Ectodermal cell (in vitro differentiated cells): ENCODE data around the gene RAD51B.

ENCODE experiments used
- H3K27ac ChIP-seq: 2 replicates; pipeline ENCODE4 v1.7.0; 2013; ENCODE audit warnings: mild to moderate bottlenecking, low read depth, low read length; ENCODE audit not compliant: insufficient read depth, poor library complexity, severe bottlenecking
- H3K27me3 ChIP-seq: 2 replicates; pipeline ENCODE4 v1.7.0; 2013; ENCODE audit warnings: mild to moderate bottlenecking, low read length; ENCODE audit not compliant: insufficient read depth, control insufficient read depth, poor library complexity, severe bottlenecking
- H3K36me3 ChIP-seq: one replicate; pipeline ENCODE4 v1.7.0; 2013; ENCODE audit warnings: low read length; ENCODE audit not compliant: control insufficient read depth, insufficient read depth
- H3K4me1 ChIP-seq: one replicate; pipeline ENCODE4 v1.7.0; 2013; ENCODE audit warnings: low read length; ENCODE audit not compliant: control insufficient read depth, insufficient read depth
- H3K4me3 ChIP-seq: 2 replicates; pipeline ENCODE4 v1.7.0; 2013; ENCODE audit warnings: low read depth, low read length, control low read depth; ENCODE audit not compliant: insufficient read depth
- H3K9me3 ChIP-seq: 2 replicates; pipeline ENCODE4 v1.7.0; 2013; ENCODE audit warnings: mild to moderate bottlenecking, low read length, moderate library complexity; ENCODE audit not compliant: control insufficient read depth
- WGBS, 2 experiments: methylation state at CpG; one replicate each; pipeline ENCODE4 v1.1.7; 2013; ENCODE audit warnings: missing lambda C conversion rate in 2 of 2; 5-methylcytosine and 5-hydroxymethylcytosine counted together

RAD51B gene

GRCh38 chr14:68458840-68459469 is 639.4 kb downstream of the RAD51B start:
- Histone ChIP-seq H3K27me3 (no peaks in the 10 kb centered on the region), H3K4me1 (peaks cover 14% of the 10 kb centered on the region), H3K36me3 (no peaks in the 10 kb centered on the region), H3K27ac (no peak overlapping the region), H3K9me3 (peaks cover 4% of the 10 kb centered on the region), H3K4me3 (no peak overlapping the region)
- WGBS, 2 experiments: 88% methylated on average over 5 of the region's 5 CpGs

- Histone ChIP-seq H3K27me3 (no peaks in the 10 kb centered on the region), H3K27ac (no peak overlapping the region), H3K9me3 (peaks cover 4% of the 10 kb centered on the region), H3K4me3 (no peak overlapping the region), H3K4me1 (peaks cover 14% of the 10 kb centered on the region), H3K36me3 (no peaks in the 10 kb centered on the region)
- 91 to 98% methylated on average over 5 of the region's 5 CpGs for WGBS, 2 experiments
Observed at GRCh38 chr14:68459480-68460136, 640.0 kb downstream of the RAD51B start.

DNA sequence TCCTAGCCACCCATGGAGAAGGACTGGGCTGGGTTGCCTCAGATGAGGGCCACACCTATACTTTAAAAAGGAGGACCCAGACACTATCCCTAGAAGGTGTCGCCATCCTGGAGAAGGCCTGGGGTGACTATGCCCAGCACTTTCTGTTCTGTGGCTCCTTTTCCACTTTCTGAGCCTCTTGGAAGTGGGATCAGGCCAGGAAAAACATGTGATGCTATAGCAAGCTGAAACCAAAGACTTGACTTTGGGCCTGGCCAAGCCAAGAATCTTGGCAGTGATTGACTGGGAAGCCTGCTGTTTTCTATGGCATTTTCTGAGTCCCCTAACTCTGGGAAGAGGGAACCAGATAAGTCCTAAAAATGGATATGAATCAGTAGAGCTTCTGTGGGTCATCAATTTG is 641.0 kb downstream of the RAD51B start:
- no peaks in the 10 kb centered on the region for H3K36me3 ChIP-seq
- WGBS, 2 experiments: 86 to 96% methylated on average over 1 of the region's 1 CpG
- no peaks in the 10 kb centered on the region for H3K27me3 ChIP-seq
- H3K4me1 ChIP-seq: peaks cover 14% of the 10 kb centered on the region
- H3K4me3 ChIP-seq: no peak overlapping the region
- H3K9me3 ChIP-seq: no peaks in the 10 kb centered on the region
- no peak overlapping the region for H3K27ac ChIP-seq

DNA sequence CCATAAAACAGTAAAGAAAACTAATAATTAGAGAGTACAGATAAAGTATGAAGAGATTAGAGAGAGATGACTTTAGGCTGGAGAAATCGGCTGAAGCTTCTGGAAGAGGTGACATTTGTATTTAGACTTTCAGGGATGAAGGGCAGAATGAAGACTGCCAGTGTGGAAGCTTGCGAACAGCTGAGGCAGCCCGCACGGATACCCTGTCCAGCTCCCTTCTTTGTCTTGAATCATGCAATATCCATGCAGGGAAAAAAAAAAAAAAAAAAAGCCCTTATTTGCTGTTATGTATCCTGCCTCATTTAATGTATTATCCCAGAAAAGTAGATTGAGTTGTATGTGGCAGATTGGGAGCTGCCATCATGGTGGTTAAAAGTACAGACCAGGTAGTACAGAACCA is 641.5 kb downstream of the RAD51B start:
- Histone ChIP-seq H3K27ac (no peak overlapping the region), H3K4me3 (no peak overlapping the region), H3K9me3 (no peaks in the 10 kb centered on the region), H3K36me3 (no peaks in the 10 kb centered on the region), H3K4me1 (peaks cover 14% of the 10 kb centered on the region), H3K27me3 (no peaks in the 10 kb centered on the region)
- WGBS, 2 experiments: 95 to 99% methylated on average over 4 of the region's 4 CpGs

DNA sequence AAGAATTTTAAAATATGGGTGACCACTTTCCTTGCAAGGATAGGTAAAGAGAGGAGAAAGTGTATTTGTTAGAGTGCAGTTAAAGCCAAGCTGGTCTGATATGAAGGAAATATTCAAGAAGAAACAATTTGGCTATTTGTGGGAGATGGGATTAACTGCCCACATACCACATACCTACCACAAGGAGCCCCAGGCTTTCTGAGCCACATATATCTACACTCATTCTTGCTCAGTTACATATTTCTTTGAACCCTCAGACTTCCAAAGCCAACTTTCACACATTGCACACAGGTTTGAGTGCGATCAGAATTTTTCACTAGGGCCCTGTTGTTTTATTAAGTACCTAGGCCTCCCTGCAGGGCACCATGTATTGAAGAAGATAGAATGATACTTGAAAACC is 643.1 kb downstream of the RAD51B start:
- Histone ChIP-seq H3K27me3 (no peaks in the 10 kb centered on the region), H3K27ac (no peak overlapping the region), H3K4me3 (no peak overlapping the region), H3K36me3 (no peaks in the 10 kb centered on the region), H3K4me1 (peaks cover 14% of the 10 kb centered on the region), H3K9me3 (no peaks in the 10 kb centered on the region)
- 67 to 94% methylated on average over 1 of the region's 1 CpG for WGBS, 2 experiments

- H3K4me1 ChIP-seq: peaks cover 15% of the 10 kb centered on the region
- H3K27me3 ChIP-seq: no peaks in the 10 kb centered on the region
- no peaks in the 10 kb centered on the region for H3K9me3 ChIP-seq
- H3K36me3 ChIP-seq: no peaks in the 10 kb centered on the region
- no peak overlapping the region for H3K27ac ChIP-seq
- no peak overlapping the region for H3K4me3 ChIP-seq
Observed at GRCh38 chr14:68463299-68463698, 643.7 kb downstream of the RAD51B start.

GRCh38 chr14:68463705-68464374 is 644.3 kb downstream of the RAD51B start:
- H3K9me3 ChIP-seq: no peaks in the 10 kb centered on the region
- no peaks in the 10 kb centered on the region for H3K27me3 ChIP-seq
- no peaks in the 10 kb centered on the region for H3K36me3 ChIP-seq
- H3K27ac ChIP-seq: no peak overlapping the region
- peaks cover 18% of the 10 kb centered on the region for H3K4me1 ChIP-seq
- no peak overlapping the region for H3K4me3 ChIP-seq

DNA sequence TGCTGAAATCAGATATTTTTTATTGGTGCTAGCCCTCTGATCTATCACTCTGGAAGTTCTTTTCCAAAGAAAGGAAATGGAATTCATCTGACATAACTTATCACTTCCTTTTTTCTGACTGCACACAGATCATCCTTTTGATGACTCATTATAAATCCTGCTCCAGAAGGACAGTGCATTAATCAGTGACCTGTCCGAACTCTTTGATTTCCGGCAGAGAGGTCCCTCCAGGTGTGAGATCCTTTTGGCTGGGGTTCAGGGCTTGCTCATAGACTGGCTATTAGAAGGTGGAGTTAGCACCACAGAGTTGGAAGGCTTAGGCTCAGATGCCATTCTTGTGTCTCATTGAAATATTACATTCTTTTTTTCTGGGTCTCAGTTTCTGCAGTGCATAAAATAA is 645.1 kb downstream of the RAD51B start:
- no peaks in the 10 kb centered on the region for H3K36me3 ChIP-seq
- H3K4me3 ChIP-seq: no peak overlapping the region
- no peak overlapping the region for H3K27ac ChIP-seq
- no peaks in the 10 kb centered on the region for H3K9me3 ChIP-seq
- H3K27me3 ChIP-seq: no peaks in the 10 kb centered on the region
- H3K4me1 ChIP-seq: peaks cover 19% of the 10 kb centered on the region
- 89 to 96% methylated on average over 2 of the region's 2 CpGs for WGBS, 2 experiments

DNA sequence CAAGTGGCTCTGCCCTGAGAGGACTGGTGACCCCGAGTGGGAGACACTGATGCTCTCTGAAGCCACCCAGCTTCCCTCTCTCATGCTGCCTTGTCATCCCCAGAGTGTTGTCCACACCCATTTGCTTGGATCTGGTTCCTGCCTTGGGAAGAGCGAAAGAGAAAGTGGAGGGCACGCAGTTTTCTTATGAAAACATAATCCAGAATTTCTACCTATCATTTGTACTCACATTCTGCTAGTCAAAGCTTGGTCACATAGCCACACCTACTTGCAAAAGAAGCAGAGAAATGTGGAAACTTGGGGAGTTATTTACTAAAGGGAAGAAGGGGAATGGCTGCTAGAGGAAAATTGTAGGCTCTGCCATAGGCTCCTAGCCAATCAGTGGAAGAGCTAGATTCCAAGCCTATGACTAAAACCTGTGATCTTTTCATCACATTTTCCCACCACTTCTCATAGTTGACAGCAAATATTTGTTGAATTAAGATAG is 647.0 kb downstream of the RAD51B start:
- no peaks in the 10 kb centered on the region for H3K9me3 ChIP-seq
- H3K27me3 ChIP-seq: no peaks in the 10 kb centered on the region
- H3K4me1 ChIP-seq: peaks cover 28% of the 10 kb centered on the region
- no peaks in the 10 kb centered on the region for H3K36me3 ChIP-seq
- no peak overlapping the region for H3K27ac ChIP-seq
- H3K4me3 ChIP-seq: no peak overlapping the region
- 91 to 94% methylated on average over 3 of the region's 3 CpGs for WGBS, 2 experiments

GRCh38 chr14:68467425-68467824 is 647.8 kb downstream of the RAD51B start:
- no peaks in the 10 kb centered on the region for H3K27me3 ChIP-seq
- no peaks in the 10 kb centered on the region for H3K9me3 ChIP-seq
- H3K4me1 ChIP-seq: peaks cover 31% of the 10 kb centered on the region
- 93 to 97% methylated on average over 4 of the region's 4 CpGs for WGBS, 2 experiments
- H3K36me3 ChIP-seq: no peaks in the 10 kb centered on the region
- no peak overlapping the region for H3K27ac ChIP-seq
- no peak overlapping the region for H3K4me3 ChIP-seq
